Right lobe of liver (tissue), 6 donors: Measurements from ENCODE around the gene ANAPC4. TPM values are rescaled to one million over a fixed set of nuclear protein-coding genes. Genes with fewer than 3 reads are reported as not detected.

Experiments used
- ATAC-seq, 4 donors: fragments of 200-7000 bp; cut with Tn5 transposase; one replicate each; pipeline ENCODE4 v1.9.1; 2020; ENCODE audit warnings: mild to moderate bottlenecking in 4 of 4, moderate library complexity in 4 of 4
- DNase-seq, 3 donors: peaks; one replicate each; pipeline ENCODE4 v3.0.0-alpha.2; 2020
- H3K27ac ChIP-seq, 3 donors: fragments of 200-600 bp; one replicate each; pipeline ENCODE4 v1.8.0; 2022
- H3K27me3 ChIP-seq, 2 donors: fragments of 200-600 bp; one replicate each; pipeline ENCODE4 v1.8.0; 2022
- H3K36me3 ChIP-seq, 4 donors: fragments of 200-600 bp; sonication (generic) in 1 of 4; one replicate each; pipeline versions ENCODE4 v1.5.1 to v1.8.0; 2017 to 2022; ENCODE audit warnings: control low read depth in 1 of 4
- H3K4me1 ChIP-seq, 4 donors: fragments of 200-600 bp; sonication (generic) in 1 of 4; one replicate each; pipeline versions ENCODE4 v1.5.1 to v1.8.0; 2017 to 2022; ENCODE audit warnings: control low read depth in 1 of 4
- H3K4me3 ChIP-seq, 3 donors: fragments of 200-600 bp; one replicate each; pipeline ENCODE4 v1.8.0; 2022
- H3K9me3 ChIP-seq, 4 donors: fragments of 200-600 bp; sonication (generic) in 1 of 4; one replicate each; pipeline versions ENCODE4 v1.5.1 to v1.8.0; 2017 to 2022; ENCODE audit warnings: control low read depth in 1 of 4
- CTCF ChIP-seq, 4 donors: fragments of 200-600 bp in 3 of 4; fragments of 450-650 bp in 1 of 4; IDR thresholded peaks; one replicate each; pipeline versions ENCODE4 v1.5.1 to v1.8.0; 2016 to 2022; ENCODE audit warnings: antibody characterized with exemption in 4 of 4, mild to moderate bottlenecking in 2 of 4
- POLR2A ChIP-seq: fragments of 450-650 bp; IDR thresholded peaks from one replicate; pipeline ENCODE4 v1.6.1; 2017; ENCODE audit warnings: antibody characterized with exemption, mild to moderate bottlenecking
- WGBS: methylation state at CpG from one replicate; pipeline ENCODE4 v1.1.6; 2018; ENCODE audit warnings: low coverage, low lambda C conversion rate; ENCODE audit not compliant: insufficient coverage; ENCODE audit errors: missing lambda C conversion rate; 5-methylcytosine and 5-hydroxymethylcytosine counted together
- intact Hi-C, 2 donors: fragments of 100-400 bp; cut with DNase I; formaldehyde crosslinking; loops; one replicate each; pipeline versions ENCODE4 v1.11.2 to v1.14.1; 2022
- total RNA-seq, 6 experiments: library from RNA; depleted of rRNA in 2 of 6; stranded (reverse); fragments of >200 nt in 2 of 6; fragmentation: NEBNext Ultra II Directional in 3 of 6; extraction: Animal tissue kit (Norgen Biotek cat#: 25700) in 3 of 6; gene quantifications; one replicate each; pipeline versions ENCODE4 v1.1.0 to v1.2.4, GENCODE V29; 2016 to 2023
- donor health status: DM: no; HTN: yes; CAD: no.
- donor health status: DM: no; HTN: no; CAD: no.
- donor health status: DM: no; HTN: no; CAD: no.
- donor health status: DM: no; HTN: yes; CAD: no.
- donor health status: DM: no; HTN: yes; CAD: no.

ANAPC4 gene
- total RNA-seq, 6 experiments from 2014 or later = 7.2 to 13.9 (median 11.4) TPM

- Histone ChIP-seq H3K4me3 (no peak overlapping the region), H3K27ac (no peak overlapping the region), H3K9me3 (no peaks in the 10 kb centered on the region), H3K36me3 (peaks cover 0 to 33% (median 14%) of the 10 kb centered on the region in 4 donors), H3K4me1 (no peaks in the 10 kb centered on the region), H3K27me3 (no peaks in the 10 kb centered on the region)
- no peak for TF ChIP-seq CTCF (IDR thresholded peaks at IDR 0.05)
- TF ChIP-seq POLR2A = no peak
- 85% methylated on average over 3 of the region's 3 CpGs for WGBS
- intact Hi-C loops = no loop called here
- DNase-seq = no peak
- no peak for ATAC-seq
These were observed 36.2 kb downstream of the ANAPC4 start for GRCh38 chr4:25413261-25413660.

- intact Hi-C loops = no loop called here
These were observed 40.0 kb downstream of the ANAPC4 start for GRCh38 chr4:25417014-25417413.

GRCh38 chr4:25420931-25421330 is 43.9 kb downstream of the ANAPC4 start:
- DNase-seq (no peak), ATAC-seq (no peak)
- H3K27ac ChIP-seq = no peak overlapping the region
- peaks cover 0 to 11% (median 4%) of the 10 kb centered on the region in 4 donors for H3K36me3 ChIP-seq
- intact Hi-C loops = no loop called here
- H3K4me1 ChIP-seq = peaks cover 0 to 15% (median 7%) of the 10 kb centered on the region in 4 donors
- WGBS = 92% methylated on average over 1 of the region's 1 CpG
- TF ChIP-seq POLR2A (no peak), CTCF (IDR thresholded peaks at IDR 0.05) (no peak)
- no peaks in the 10 kb centered on the region for H3K27me3 ChIP-seq
- no peak overlapping the region for H3K4me3 ChIP-seq
- H3K9me3 ChIP-seq = no peaks in the 10 kb centered on the region

More at GRCh38 chr4:25417014-25417413, 40.0 kb downstream of the ANAPC4 start:
- no peak overlapping the region for H3K27ac ChIP-seq
- no peaks in the 10 kb centered on the region for H3K9me3 ChIP-seq
- H3K4me1 ChIP-seq = no peaks in the 10 kb centered on the region
- H3K27me3 ChIP-seq = no peaks in the 10 kb centered on the region
- WGBS = 100% methylated on average over 1 of the region's 2 CpGs
- peaks cover 0 to 17% (median 13%) of the 10 kb centered on the region in 4 donors for H3K36me3 ChIP-seq
- H3K4me3 ChIP-seq = no peak overlapping the region
- no peak for DNase-seq
- no peak for ATAC-seq
- TF ChIP-seq POLR2A = no peak
- TF ChIP-seq CTCF (IDR thresholded peaks at IDR 0.05) = no peak

GRCh38 chr4:25421816-25422525 is 44.9 kb downstream of the ANAPC4 start:
- Histone ChIP-seq H3K4me1 (peaks cover 0 to 15% (median 7%) of the 10 kb centered on the region in 4 donors), H3K36me3 (peaks cover 0 to 8% (median 3%) of the 10 kb centered on the region in 4 donors), H3K4me3 (no peak overlapping the region), H3K9me3 (no peaks in the 10 kb centered on the region), H3K27ac (no peak overlapping the region), H3K27me3 (no peaks in the 10 kb centered on the region)
- DNase-seq = no peak
- intact Hi-C loops = no loop called here
- 68% methylated on average over 4 of the region's 5 CpGs for WGBS
- no peak for ATAC-seq
- TF ChIP-seq POLR2A (no peak), CTCF (IDR thresholded peaks at IDR 0.05) (no peak)
